Heart left ventricle (tissue), 16 donors: ENCODE measurements around the gene TREM2. TPM values are rescaled to one million over a fixed set of nuclear protein-coding genes. Genes with fewer than 3 reads are reported as not detected.

Experiments
- ATAC-seq, 4 donors: fragments of 200-7000 bp; cut with Tn5 transposase; one replicate each; pipeline ENCODE4 v1.9.1; 2020 to 2022; ENCODE audit warnings: moderate library complexity in 4 of 4, mild to moderate bottlenecking in 3 of 4, moderate number of reproducible peaks in 1 of 4
- DNase-seq, 5 donors: peaks; one replicate each; pipeline ENCODE4 v3.0.0-alpha.2; 2020
- H3K27ac ChIP-seq, 12 donors: fragments of 200-600 bp; sonication (generic) in 4 of 12; one replicate each; pipeline versions ENCODE4 v1.5.0 to v1.8.0; 2016 to 2022; ENCODE audit warnings: mild to moderate bottlenecking in 2 of 12
- H3K27me3 ChIP-seq, 9 donors: fragments of 200-600 bp; sonication (generic) in 2 of 9; one replicate each; pipeline versions ENCODE4 v1.5.1 to v1.8.0; 2016 to 2022; ENCODE audit warnings: mild to moderate bottlenecking in 3 of 9
- H3K36me3 ChIP-seq, 9 donors: fragments of 200-600 bp; sonication (generic) in 2 of 9; one replicate each; pipeline versions ENCODE4 v1.5.0 to v1.8.0; 2018 to 2022; ENCODE audit warnings: mild to moderate bottlenecking in 2 of 9
- H3K4me1 ChIP-seq, 12 donors: fragments of 200-600 bp; sonication (generic) in 4 of 12; one replicate each; pipeline versions ENCODE4 v1.5.0 to v1.8.0; 2016 to 2022; ENCODE audit warnings: mild to moderate bottlenecking in 3 of 12
- H3K4me3 ChIP-seq, 12 donors: fragments of 200-600 bp; sonication (generic) in 4 of 12; one replicate each; pipeline versions ENCODE4 v1.5.0 to v1.8.0; 2017 to 2022; ENCODE audit warnings: mild to moderate bottlenecking in 9 of 12, moderate library complexity in 4 of 12
- H3K9me3 ChIP-seq, 12 donors: fragments of 200-600 bp; sonication (generic) in 4 of 12; one replicate each; pipeline versions ENCODE4 v1.5.0 to v1.8.0; 2016 to 2022; ENCODE audit warnings: mild to moderate bottlenecking in 1 of 12
- CTCF ChIP-seq, 12 donors: fragments of 200-600 bp; sonication (generic) in 4 of 12; IDR thresholded peaks; one replicate each; pipeline versions ENCODE4 v1.5.0 to v1.8.0; 2018 to 2022; ENCODE audit warnings: antibody characterized with exemption in 12 of 12, mild to moderate bottlenecking in 5 of 12
- POLR2A ChIP-seq, 2 donors: fragments of 450-650 bp; IDR thresholded peaks; one replicate each; pipeline ENCODE4 v1.6.1; 2017; ENCODE audit warnings: antibody characterized with exemption in 2 of 2, mild to moderate bottlenecking in 2 of 2, moderate library complexity in 2 of 2
- WGBS, 4 donors: extraction: QIAGEN DNeasy Blood & Tissue Kit in 2 of 4; methylation state at CpG; one replicate each; pipeline versions ENCODE4 v1.1.5 to v1.1.7; 2013 to 2018; 5-methylcytosine and 5-hydroxymethylcytosine counted together
- intact Hi-C, 10 donors: fragments of 100-400 bp; cut with DNase I; formaldehyde crosslinking; loops; one replicate each; pipeline versions ENCODE4 v1.11.1 to v1.14.2; 2022
- polyA plus RNA-seq, 2 donors: library from polyadenylated mRNA; stranded (reverse); fragments of 200-250 nt; gene quantifications; one replicate each; pipeline ENCODE4 v1.2.3, GENCODE V29; 2013
- total RNA-seq, 9 donors: library from RNA; depleted of rRNA in 2 of 9; stranded (reverse); fragments of >200 nt in 2 of 9; fragmentation: NEBNext Ultra II Directional in 3 of 9; extraction: Animal tissue kit (Norgen Biotek cat#: 25700) in 3 of 9; gene quantifications; one replicate each; pipeline versions ENCODE4 v1.1.0 to v1.2.4, GENCODE V29; 2016 to 2023
- donor health status: ischemic (EF 13 %, LVEDD 7.1; RV severe dilation, severe dysfunction).
- donor health status: healthy with polysubstance abuse.
- donor health status: DM: no; HTN: yes; CAD: no.
- donor health status: DM: no; HTN: no; CAD: no.
- donor health status: ischemic (EF 25% LVEDD 6.9; RV normal size, moderate dysfunction).
- donor health status: ischemic (EF 25% LVEDD 5.7; RV mildly dilated, moderate dysfunction).
- donor health status: healthy.
- donor health status: DM: yes; HTN: yes; CAD: no.
- donor health status: ischemic (EF 35%, LVEDD 5.7; RV mildly dilated, moderate dysfunction).
- donor health status: nonischemic (EF 11% LVEDD 7.7; RV severe dilation, severe dysfunction).
- donor health status: DM: yes; HTN: yes; CAD: no.
- donor health status: PGD.
- donor health status: ischemic (EF 29% LVEDD 5.4; RV normal size, mild dysfunction).
- donor health status: nonischemic (EF 23%, LVEDD 6.1; RV moderate dilation, normal function).

The TREM2 gene
- total and polyA plus RNA-seq, 11 donors, result 0.23 to 27.1 (median 1.2) TPM; not detected in 2

DNA sequence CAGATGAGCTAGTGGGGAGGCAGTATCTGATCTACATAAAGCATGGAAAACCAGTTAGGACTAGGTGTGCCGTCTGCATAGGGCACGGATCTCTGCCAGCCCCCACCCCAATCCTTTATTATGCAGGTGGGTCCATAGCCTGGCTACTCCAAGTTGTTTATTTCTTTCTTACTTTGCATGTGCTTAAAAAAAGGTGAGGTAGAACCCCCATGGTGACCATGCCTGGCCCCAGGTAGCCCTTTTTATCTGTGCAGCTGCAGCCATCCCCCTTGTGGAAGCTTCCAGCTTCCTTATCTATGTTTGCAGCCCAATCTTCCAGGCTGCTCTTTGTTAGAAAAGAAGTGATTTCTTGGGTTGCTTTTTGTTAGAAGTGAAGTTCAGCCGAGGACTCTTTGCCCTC is 9.0 kb upstream of the TREM2 start:
- Histone ChIP-seq H3K9me3 (no peaks in the 10 kb centered on the region), H3K27me3 (peaks cover 0 to 23% (median 0%) of the 10 kb centered on the region in 9 donors), H3K4me1 (no peaks in the 10 kb centered on the region), H3K27ac (no peak overlapping the region), H3K36me3 (no peaks in the 10 kb centered on the region), H3K4me3 (no peak overlapping the region)
- ATAC-seq (no peak), DNase-seq (no peak)
- no peak for TF ChIP-seq CTCF (IDR thresholded peaks at IDR 0.05)
- TF ChIP-seq POLR2A (IDR thresholded peaks at IDR 0.05), result no peak
- intact Hi-C loops, result no loop called here
- WGBS, 4 donors, result 17 to 25% (median 21%) methylated on average over 3 of the region's 3 CpGs

GRCh38 chr6:41170547-41171160 is 7.7 kb upstream of the TREM2 start:
- Histone ChIP-seq H3K36me3 (no peaks in the 10 kb centered on the region), H3K4me3 (no peak overlapping the region), H3K4me1 (no peaks in the 10 kb centered on the region), H3K27me3 (peaks cover 0 to 22% (median 0%) of the 10 kb centered on the region in 9 donors), H3K27ac (no peak overlapping the region), H3K9me3 (no peaks in the 10 kb centered on the region)
- no peak for DNase-seq
- TF ChIP-seq CTCF (IDR thresholded peaks at IDR 0.05) (no peak), POLR2A (IDR thresholded peaks at IDR 0.05) (no peak)
- WGBS, 4 donors, result 47 to 68% (median 60%) methylated on average over 4 of the region's 4 CpGs
- no peak for ATAC-seq
- intact Hi-C loops, result no loop called here

DNA sequence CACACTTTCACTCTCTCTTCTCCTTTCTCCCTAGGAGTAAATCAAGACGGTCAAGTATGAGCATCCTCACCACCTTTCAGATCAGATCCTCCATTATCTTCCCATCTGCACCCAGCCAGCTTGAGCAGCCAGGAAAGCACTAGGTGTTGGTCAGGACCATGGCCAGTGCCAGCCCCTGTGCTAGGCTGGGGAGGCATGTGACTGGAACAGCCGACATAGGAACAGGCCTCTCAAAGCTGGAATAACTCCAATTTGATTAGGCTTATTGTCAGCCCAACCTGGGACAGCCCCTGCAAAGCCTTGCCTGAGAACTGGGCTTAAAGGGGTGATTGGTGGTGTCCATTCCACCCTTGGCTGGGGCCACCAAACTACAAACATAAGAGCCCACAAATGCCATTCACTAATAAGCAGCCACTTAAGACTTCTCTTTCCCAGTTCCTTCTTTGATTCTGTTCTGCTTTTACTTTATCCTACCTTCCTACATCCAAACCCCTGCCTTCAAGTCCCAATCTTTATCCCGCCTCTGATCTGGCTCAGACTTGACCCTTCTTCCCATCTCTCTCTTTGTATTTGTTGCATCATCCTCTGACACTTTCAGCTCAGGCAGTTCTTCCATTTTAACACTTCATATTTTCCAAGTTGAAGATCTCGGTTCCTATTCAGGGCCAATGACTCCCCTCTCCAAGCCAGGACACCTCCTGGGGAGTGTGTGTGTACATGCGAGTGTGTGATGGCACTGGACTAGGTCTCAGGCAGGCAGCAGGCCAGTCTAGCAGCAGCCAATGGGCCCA is 4.5 kb upstream of the TREM2 start:
- 59 to 65% (median 62%) methylated on average over 5 of the region's 5 CpGs for WGBS, 4 donors
- ATAC-seq, result peak in 1 of 4 donors; percentile 20
- Histone ChIP-seq H3K9me3 (no peaks in the 10 kb centered on the region), H3K36me3 (no peaks in the 10 kb centered on the region), H3K27ac (no peak overlapping the region), H3K27me3 (peaks cover 0 to 15% (median 0%) of the 10 kb centered on the region in 9 donors), H3K4me3 (no peak overlapping the region), H3K4me1 (peaks cover 0 to 4% (median 0%) of the 10 kb centered on the region in 12 donors)
- intact Hi-C loops, result no loop called here
- DNase-seq, result no peak
- no peak for TF ChIP-seq CTCF (IDR thresholded peaks at IDR 0.05)
- TF ChIP-seq POLR2A (IDR thresholded peaks at IDR 0.05), result no peak

DNA sequence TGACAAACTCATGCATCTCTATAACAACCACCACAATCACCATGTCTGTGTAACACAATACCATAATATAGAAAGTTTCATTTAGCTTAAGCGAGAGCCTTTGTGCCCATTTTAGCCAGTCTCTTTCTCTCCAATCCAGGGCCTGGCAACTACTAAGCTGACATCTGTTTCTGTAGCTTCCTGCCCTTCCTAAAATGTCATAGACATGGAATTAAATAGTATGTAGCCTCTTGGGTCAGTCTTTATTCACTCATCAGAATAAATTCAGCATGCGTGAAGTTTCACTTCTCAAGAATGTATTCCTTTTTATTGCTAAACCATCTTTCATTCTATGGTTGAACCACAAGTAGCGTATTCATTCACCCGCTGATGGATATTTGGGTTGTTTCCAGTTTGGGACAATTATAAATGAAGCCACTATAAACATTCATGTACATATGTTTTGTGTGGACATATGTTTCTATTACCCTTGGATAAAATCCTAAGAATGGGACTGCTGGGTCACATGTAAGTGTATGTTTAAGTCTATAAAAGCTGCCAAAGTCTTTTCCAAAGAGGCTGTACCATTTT is 1.7 kb upstream of the TREM2 start:
- Histone ChIP-seq H3K27ac (no peak overlapping the region), H3K36me3 (no peaks in the 10 kb centered on the region), H3K4me3 (no peak overlapping the region), H3K27me3 (peaks cover 0 to 18% (median 2%) of the 10 kb centered on the region in 9 donors), H3K9me3 (no peaks in the 10 kb centered on the region), H3K4me1 (peaks cover 0 to 16% (median 0%) of the 10 kb centered on the region in 12 donors)
- TF ChIP-seq CTCF (IDR thresholded peaks at IDR 0.05) (no peak), POLR2A (IDR thresholded peaks at IDR 0.05) (no peak)
- DNase-seq, result no peak
- WGBS, 4 donors, result 85 to 94% (median 87%) methylated on average over 4 of the region's 4 CpGs
- no peak for ATAC-seq
- intact Hi-C loops, result no loop called here
